HG03442 (cell line): Measurements from ENCODE around the gene SLIT3.
"Not testable (repeated sequence)": the region's sequence is repeated elsewhere in the genome, so short reads cannot be mapped to it uniquely, and the experiment has no call there.

Experiments
- ATAC-seq: cut with Tn5 transposase; IDR thresholded peaks from one replicate; pipeline ENCODE4 v1.9.1; 2021; ENCODE audit warnings: mild to moderate bottlenecking, moderate library complexity; ENCODE audit not compliant: unreplicated experiment

The SLIT3 gene

DNA sequence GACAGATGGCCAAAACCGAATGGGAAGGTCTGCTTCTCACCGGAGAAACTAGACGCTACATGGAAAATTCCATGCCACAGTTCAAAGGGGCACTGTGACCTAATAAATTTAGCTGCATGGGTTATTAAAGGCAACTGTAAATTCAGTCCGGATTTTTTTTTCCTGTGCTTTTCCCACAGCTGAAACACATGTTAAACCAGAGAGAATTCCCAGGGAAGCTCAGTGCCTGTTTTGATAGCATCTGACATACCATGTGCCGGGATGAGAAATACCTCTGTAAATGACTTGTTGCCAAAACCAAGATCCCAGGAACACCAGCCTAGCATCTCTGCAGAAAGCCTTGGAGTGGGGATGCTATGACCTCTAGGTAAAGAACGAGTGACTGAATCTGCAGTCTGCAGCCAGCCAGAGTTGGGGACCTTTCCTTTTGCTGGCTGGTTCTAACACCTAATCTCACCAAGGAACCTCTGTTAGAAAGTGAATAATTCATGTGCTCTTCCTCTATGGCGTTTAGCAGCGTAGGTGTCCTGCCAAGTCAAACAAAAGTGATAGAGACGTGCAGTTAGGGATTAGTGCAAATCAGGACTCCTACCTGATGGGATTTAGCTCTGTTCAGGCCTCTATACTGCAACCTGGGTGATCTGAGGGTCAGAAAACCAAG, 77.9 kb downstream of the SLIT3 start:
- no peak for ATAC-seq

DNA sequence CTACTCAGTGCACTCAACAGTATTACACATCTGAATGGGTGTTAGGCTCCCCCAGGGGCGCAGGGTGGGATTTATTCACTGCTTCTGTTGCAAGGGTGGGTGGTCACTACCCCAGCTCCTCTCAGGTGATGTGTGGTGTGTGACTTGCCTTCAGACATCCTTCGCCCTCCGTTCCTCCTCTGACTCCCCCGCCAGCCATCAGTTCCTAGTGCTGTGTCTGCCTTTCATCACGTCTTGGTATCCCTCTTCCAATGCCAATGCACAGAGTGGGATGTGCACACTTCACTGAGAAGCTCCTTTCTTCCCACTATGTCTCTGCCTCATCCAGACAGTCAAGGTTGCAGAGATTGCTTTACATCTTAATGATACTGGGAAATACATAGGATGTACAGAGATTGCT, 79.4 kb downstream of the SLIT3 start:
- no peak for ATAC-seq

DNA sequence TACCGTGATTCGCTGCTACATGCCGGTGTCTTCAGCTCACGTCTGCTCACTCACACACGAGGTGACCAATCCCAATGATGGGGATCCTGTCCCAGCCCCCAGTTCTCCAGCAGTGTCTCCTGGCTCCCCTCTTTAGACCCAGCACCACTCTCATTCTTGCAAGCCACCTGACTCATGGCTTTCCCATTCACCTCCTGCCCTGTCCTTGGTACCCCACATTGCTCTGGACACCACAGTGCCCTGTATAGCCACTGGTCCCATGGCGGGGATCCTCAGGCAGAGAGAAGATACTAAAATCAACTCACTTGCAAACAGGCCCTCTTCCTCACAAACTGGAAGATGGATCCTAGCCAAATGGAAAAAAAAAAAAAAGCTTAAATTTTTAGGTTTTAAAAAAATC, 81.0 kb downstream of the SLIT3 start:
- ATAC-seq = no peak

DNA sequence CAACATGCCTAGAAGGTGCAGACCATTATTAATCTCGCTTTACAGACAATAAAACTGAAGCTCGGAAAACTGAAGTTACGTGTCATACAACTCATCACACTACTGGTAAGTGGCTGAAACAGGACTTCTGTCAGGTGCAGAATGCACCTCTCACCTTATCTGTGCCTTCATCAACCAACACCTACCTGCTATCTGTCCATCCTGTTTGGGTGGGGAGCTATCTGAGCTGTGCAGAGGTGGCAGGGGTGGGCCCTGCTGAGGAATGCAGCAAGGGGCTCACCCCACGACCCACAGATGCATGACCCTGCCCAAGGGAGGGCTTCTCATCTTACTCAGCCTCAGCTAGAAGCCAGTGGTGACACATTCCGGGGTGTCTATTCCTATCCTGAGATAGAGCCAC, 81.6 kb downstream of the SLIT3 start:
- no peak for ATAC-seq

DNA sequence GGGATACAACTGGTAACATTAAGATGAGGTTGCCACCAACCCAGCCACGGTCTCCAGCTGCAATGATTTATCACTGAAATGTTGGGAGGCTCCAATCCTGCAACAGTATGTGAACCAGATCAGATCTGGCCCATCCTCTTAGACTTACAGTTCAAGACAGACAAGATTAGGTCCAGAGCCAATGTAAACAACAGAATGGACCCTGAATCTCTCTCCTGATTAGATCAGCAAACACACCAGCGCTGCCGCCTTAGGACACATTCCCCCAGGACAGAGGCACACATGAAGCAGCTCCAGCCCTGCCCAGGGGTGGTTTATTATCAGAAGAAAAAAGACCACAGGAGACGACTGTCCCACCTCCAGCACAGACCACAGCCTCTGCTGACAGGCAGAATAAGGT, 82.1 kb downstream of the SLIT3 start:
- ATAC-seq = no peak

DNA sequence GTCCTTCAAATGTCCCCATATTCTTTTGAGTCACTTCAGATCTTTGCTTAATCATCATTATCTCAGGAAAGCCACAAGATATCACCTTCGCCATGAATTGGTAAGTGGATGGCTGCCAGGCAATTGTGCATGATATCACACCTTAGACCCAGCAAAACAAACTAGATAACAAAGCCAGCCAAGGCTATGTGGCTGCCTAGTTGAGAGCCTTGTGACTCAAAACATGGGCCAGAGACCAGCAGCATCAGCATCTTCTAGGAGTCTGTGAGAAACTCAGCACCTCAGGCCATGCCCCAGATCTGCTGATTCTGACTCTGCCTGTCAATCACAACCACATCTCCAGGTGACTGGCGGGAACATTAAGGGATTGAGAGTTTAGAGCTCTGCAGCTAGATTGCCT, 82.8 kb downstream of the SLIT3 start:
- ATAC-seq = no peak

DNA sequence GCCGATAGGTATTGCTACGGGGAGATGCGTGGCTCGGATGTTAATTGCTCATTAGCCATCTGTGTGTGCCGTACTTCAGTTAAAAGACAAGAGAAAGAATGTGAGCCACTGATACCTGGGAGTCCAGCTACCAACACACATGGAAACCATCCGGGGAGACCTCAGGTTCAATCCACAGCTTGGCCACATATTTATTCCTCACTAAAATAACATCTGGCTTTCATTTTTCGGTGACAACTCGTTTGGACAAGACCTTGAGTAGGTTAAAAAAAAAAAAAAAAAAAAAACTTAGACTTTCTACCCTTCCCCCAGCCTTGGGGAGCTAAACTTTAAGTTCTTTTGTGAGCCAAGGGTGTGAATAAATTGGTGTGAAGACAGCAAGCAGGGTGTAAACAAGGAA, 84.1 kb downstream of the SLIT3 start:
- ATAC-seq = no peak

DNA sequence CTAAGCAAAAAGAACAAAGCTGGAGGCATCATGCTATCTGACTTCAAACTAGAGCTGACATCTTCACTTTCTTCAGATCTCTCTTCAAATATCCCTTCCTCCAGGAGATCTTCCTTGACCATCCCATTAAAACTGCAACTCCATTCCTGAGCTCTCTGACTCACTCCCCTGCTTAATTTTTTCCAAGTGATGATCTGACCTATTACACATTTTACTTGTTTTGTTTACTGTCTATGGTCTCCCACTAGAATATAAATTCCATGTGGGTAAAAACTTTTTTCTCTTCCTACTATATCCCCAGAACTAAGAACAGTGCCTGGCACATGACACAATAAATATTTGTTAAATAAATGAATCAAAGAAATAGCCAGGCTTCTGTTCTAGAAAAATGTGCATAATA, 87.5 kb downstream of the SLIT3 start:
- ATAC-seq = no peak

DNA sequence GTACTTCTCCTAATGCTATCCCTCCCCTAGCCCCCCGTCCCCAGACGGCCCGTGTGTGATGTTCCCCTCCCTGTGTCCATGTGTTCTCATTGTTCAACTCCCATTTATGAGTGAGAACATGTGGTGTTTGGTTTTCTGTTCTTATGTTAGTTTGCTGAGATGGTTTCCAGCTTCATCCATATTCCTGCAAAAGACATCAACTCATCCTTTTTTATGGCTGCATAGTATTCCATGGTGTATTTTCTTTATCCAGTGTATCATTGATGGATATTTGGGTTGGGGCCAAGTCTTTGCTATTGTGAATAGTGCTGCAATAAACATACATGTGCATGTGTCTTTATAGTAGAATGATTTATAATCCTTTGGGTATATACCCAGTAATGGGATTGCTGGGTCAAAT, 89.2 kb downstream of the SLIT3 start:
- not testable (repeated sequence) for ATAC-seq

DNA sequence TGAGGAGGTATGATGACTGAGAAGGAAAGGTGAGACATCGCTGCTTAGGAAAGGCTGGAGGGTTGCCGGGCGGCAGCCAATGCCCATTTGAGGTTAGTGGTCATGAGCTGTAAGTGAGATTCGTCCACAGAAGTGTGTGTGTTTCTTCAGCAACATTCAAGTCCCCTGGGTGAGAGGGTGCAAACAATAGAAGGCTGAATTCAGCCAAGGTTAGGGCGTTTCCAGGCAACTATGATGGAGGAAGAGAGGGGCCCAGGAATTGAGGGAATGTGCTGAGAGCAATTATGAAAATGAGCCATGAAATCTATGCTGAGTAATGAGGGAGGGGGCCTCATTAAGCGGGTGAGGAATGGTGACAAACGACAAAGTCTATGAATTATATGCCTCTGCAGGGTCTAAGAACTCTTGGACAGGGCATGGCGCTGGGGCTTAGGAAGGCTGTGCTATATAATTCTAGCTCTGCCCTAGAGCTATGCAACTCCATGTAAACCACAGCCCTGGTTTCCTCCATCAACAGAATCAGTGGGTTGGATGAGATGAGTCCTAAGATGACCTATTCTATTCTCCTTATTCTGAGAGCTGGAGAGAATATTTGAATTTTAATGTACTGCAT, 96.0 kb downstream of the SLIT3 start:
- no peak for ATAC-seq

DNA sequence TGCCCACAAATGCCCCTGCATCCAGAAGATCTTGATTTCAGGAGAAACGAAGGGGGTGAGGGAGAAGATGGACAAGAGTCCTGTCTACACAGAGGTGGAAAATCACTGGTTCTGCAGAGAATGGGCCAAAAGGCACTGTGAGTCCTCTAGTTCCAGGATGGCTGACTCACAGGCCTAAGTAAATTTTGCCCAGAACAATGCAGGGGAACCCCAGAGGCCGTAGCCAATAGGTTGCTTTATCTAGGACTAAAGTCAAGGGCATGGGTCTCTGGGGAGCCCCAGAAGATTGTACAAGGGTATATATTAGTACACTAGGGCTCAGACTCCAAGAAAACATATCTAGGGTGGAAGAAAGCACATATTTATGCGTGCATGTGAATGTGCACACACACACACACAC, 98.0 kb downstream of the SLIT3 start:
- no peak for ATAC-seq

DNA sequence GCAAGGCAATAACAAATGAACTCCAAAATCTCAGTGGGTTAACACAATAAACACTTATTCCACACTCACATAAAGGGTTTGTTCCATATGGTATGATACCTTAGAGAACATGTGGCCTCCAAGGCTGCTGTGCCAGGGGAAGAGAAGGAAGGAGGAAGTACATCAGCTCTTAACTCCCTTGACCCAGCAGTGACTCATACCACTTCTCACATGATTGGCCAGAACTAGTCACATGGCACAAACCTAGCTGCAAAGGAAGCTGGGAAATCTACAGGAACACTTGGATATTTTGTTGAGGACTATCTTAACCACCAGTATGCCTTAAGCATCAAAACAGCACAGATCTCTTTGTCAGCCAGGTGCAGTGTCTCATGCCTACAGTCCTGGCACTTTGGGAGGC, 99.3 kb downstream of the SLIT3 start:
- no peak for ATAC-seq

DNA sequence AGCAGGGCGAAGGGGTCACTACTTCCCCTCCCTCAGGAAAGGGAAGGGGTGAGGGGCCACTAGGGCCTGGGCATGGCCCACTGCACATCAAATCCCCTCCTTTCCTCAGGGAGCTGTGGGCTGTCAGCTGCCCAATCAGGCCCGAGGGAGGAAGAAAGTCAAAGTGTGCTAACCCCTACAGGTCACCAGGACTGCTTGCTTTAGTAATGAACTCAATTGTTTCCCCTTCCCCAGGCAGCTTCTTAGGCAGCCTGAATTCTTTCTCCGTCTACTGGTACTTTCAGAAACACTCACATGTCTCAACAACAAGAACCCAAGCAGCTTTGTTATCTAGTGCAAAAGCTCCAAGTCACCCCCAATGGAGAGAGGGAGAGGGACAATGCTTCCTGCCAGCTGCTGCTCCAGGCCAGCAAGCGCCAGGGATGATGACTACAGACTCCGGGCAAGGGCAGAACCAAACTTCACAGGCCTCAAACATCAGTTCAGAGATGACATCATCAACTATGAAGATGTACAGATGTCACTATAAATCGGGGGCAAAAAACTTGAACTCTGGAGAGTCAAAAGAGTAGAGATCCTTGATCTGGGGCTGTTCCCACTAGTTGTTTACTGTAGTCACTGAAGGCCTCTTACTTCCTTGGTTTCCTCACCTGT, 100.7 kb downstream of the SLIT3 start:
- ATAC-seq = no peak

DNA sequence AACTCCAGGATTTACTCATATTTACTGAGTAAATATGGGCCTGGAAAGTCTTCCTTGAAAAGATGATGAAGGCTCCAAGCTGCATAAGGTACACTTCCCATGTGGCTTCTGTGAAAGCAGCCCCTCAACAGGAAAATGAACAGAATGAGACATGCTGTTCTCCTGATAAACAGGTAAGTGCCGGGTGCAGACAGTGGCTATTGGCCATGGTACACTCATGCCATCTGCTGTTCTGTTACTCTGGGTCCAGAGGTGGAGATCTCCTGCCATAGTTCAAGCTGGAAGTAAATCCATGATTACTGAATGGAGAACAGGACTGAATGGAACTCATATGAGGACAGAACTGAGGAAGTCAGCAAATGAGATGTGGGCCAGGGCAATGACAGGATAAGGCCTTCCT, 103.6 kb downstream of the SLIT3 start:
- no peak for ATAC-seq

DNA sequence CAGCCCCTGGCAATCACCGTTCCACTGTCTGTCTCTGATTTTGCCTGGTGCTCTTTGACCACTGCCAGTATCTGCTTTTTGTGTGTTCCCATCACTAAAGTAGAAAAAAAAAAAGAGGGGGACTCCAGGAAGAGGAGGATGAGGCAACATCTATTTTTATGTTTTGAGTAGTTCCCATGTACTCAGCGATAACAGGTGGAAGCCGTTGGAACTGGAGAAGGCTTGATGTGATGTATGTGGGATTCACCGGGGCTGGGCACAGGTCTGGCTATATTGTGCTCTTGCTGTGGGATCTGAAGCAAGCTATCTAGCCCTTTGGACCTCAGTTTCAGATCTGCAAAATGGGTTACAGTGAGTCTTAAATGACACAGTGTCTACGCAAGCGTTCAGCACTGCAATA, 104.9 kb downstream of the SLIT3 start:
- no peak for ATAC-seq

DNA sequence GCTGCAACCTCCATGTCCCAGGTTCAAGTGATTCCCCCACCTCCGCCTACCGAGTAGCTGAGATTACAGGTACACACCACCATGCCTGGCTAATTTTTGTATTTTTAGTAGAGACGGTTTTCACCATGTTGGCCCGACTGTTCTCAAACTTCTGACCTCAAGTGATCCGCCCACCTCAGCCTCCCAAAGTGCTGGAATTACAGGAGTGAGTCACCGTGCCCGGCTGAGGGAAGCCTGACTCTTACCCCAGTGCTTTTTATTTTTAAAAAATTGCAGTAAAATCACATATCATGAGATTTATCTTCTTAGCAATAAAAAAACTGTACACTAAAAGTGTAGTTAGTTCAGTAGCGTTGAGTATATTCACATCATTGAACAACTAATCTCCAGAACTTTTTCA, 105.3 kb downstream of the SLIT3 start:
- no peak for ATAC-seq

DNA sequence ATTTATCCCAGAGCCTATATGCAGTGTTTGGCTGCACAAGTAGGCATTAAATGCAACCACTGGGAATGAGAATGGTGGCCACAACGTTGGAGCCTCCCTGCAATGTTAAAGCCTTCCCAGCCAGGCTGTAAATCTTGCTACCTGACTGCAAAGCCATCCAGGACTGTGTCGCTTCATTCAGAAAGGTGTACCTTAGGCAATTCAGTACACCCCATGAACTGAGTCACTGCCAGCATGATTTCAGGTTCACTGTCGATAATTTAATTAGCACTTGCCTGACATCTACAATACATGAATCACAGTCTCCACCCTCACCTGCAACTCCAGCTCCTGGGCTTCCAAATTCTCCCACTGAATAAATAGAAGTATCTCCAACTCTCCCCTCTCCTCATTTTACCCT, 108.4 kb downstream of the SLIT3 start:
- no peak for ATAC-seq

DNA sequence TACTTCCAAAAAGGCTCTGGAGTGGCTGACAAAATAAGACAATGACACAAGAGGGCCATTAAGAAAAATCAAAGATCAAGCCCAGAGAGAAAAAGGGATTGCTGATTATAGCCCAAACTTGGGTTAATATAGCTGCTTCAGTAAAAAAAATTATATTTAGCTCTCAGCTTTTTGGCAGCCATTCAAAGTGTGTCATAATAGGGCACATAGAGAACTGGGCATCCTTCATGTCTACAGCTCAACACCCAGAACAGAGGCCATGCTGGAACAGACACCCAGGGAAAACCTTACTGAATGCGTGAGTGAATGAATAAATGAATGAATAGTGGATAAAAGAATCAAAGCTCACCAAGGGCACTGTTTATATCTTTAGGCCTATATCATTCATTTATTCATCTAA, 110.1 kb downstream of the SLIT3 start:
- ATAC-seq = no peak

DNA sequence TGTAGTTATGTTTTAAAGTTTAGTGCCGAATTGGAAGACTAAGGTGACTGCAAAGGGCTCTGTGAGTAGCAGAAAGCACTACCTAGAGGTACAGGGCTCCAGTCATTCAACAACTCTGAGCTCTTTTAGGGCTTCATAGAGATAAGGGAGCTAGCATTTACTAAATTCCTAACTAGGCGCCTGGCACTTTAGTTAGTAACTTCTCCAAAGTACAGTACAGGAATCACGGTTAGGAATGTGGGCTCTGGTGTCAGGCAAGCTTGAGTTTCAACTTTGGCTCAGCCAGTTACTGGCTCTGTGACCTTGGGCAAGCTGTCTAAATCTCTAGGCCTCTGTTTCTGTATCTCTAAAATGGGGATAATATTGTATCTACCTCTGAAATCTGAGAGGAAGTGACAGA, 115.3 kb downstream of the SLIT3 start:
- ATAC-seq = no peak

DNA sequence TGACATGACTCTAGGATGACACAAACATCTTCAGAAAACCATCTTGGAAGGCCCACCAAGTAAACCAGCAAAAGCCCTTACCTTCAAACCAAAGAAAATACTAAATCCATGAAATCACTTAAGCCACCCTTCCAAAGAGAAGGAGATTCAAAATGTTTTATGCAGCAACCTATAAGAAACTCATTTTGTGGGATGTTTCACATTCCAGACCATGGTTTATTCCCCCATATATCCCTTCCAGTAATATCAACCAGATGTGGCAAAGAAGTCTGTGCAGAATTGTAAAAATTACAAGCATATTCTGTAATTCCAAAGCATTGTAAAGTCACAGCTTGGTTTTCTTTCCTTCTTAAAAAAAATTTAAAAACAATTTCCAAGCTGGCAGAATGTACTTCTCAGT, 117.4 kb downstream of the SLIT3 start:
- no peak for ATAC-seq

DNA sequence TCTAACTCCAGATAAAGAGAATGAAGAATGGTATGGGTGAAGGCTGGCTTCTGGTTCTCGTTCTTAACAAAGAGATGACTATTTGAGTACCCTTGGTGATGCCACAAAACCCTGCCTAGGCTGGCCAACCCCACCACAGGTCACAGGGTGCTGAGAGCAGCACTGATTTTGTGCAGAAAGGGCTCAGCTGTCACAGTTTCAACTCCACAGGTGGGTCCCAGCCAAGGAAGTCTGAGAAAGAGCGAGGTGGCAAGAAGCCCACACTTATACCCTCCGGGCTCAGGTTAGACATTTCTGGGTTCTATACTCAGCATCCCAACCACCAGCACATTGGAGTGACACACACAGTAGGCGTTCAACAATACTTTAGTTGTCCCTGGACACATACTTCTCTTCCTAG, 118.1 kb downstream of the SLIT3 start:
- no peak for ATAC-seq

DNA sequence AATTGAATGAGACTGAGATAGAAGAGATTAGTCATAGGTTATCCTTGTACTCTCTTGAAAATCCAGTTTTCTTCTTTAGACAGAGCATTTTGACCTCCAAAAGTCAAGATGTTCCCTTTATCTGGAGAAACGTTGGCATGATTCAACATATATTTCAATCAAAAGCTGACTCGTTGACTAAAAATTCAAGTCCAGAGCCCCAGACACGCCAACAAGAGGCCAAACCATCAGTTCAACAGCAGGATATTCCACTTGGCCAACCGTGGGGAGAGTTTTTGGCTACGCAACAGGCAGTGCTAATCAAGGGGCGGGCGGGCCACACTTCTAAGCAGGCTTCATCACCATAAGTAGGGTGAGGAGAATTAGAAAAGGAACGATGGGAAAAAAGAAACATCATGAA, 119.1 kb downstream of the SLIT3 start:
- ATAC-seq = no peak

DNA sequence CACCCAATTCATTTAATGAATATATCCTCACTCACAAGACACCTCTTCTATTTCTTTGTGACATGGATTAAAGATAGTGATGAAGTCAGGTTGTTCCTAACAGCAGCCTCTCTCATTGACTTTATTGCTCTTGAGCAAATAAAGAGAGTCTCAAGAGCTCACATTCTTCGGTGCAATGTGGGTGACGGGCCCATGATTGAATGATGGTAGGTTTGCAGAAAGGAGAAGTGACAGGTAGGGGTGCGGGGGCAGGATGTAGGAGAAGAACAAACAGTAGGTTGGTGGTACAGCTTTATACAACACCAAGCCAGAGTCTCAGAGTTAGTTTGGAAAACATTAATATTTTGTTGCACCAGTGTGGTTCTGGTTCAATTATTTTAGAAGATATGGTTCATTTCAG, 122.2 kb downstream of the SLIT3 start:
- no peak for ATAC-seq
